HEK293T (cell line): ENCODE measurements around the gene BMP8B.

Source experiments
- ARNT ChIP-seq: fragments of 450-650 bp; IDR thresholded peaks from 2 replicates; pipeline ENCODE4 v1.6.1; 2017; ENCODE audit warnings: mild to moderate bottlenecking
- NFRKB ChIP-seq: fragments of 450-650 bp; IDR thresholded peaks from 2 replicates; pipeline ENCODE4 v1.6.1; 2016; ENCODE audit warnings: mild to moderate bottlenecking, moderate library complexity
- SUZ12 ChIP-seq: fragments of 450-650 bp; IDR thresholded peaks from 2 replicates; pipeline ENCODE4 v1.6.1; 2016; ENCODE audit warnings: mild to moderate bottlenecking

DNA sequence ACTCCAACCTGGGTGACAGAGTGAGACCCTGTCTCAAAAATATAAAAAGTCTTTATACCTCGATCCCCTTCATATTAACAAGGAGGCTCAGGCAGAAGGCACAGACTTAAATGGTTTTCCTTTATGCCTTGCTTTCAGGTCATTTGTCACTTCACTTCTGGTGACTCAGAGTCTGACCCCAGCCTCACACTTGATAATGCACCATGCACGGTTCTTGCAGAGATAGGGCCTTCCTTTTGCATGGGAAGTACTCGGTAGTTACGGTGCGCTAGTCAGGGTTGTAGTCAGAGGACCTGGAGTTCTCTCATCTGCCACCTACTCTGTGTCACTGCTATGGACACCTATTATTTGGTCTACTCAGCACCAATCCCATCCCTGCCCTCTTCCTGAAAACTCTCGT lies 43.6 kb upstream of the BMP8B start:
- no peak for TF ChIP-seq NFRKB
- TF ChIP-seq ARNT, result no peak
- TF ChIP-seq SUZ12, result no peak
